ENCODE results near the gene MINDY3.

MINDY3 gene

GRCh38 chr10:15742102-15742501 is 118.2 kb downstream of the MINDY3 start:
- Histone ChIP-seq H3K27me3 (ENCODE audit: control insufficient read depth, insufficient read depth, low read length) (no peaks in the 10 kb centered on the region), H3K36me3 (ENCODE audit: control insufficient read depth, insufficient read depth, low read length) (no peaks in the 10 kb centered on the region), H3K9ac (ENCODE audit: low read depth, low read length) (no peak overlapping the region), H3K4me3 (ENCODE audit: low read depth, low read length) (no peak overlapping the region), H3K9me3 (ENCODE audit: control insufficient read depth, insufficient read depth, low read length) (no peaks in the 10 kb centered on the region), H3K4me1 (ENCODE audit: control insufficient read depth, insufficient read depth, low read length) (peaks cover 2% of the 10 kb centered on the region)

- Histone ChIP-seq H3K9me3 (ENCODE audit: control insufficient read depth, insufficient read depth, low read length) (no peaks in the 10 kb centered on the region), H3K9ac (ENCODE audit: low read depth, low read length) (no peak overlapping the region), H3K4me1 (ENCODE audit: control insufficient read depth, insufficient read depth, low read length) (peaks cover 2% of the 10 kb centered on the region), H3K4me3 (ENCODE audit: low read depth, low read length) (no peak overlapping the region), H3K36me3 (ENCODE audit: control insufficient read depth, insufficient read depth, low read length) (no peaks in the 10 kb centered on the region), H3K27me3 (ENCODE audit: control insufficient read depth, insufficient read depth, low read length) (no peaks in the 10 kb centered on the region)
Measured at GRCh38 chr10:15741581-15741980, 118.7 kb downstream of the MINDY3 start.

GRCh38 chr10:15740261-15740660 is 120.0 kb downstream of the MINDY3 start:
- Histone ChIP-seq H3K9ac (ENCODE audit: low read depth, low read length) (no peak overlapping the region), H3K4me3 (ENCODE audit: low read depth, low read length) (no peak overlapping the region), H3K9me3 (ENCODE audit: control insufficient read depth, insufficient read depth, low read length) (no peaks in the 10 kb centered on the region), H3K27me3 (ENCODE audit: control insufficient read depth, insufficient read depth, low read length) (no peaks in the 10 kb centered on the region), H3K4me1 (ENCODE audit: control insufficient read depth, insufficient read depth, low read length) (peaks cover 2% of the 10 kb centered on the region), H3K36me3 (ENCODE audit: control insufficient read depth, insufficient read depth, low read length) (no peaks in the 10 kb centered on the region)

GRCh38 chr10:15739254-15739970 is 120.9 kb downstream of the MINDY3 start:
- H3K36me3 ChIP-seq (ENCODE audit: control insufficient read depth, insufficient read depth, low read length), result no peaks in the 10 kb centered on the region
- H3K4me3 ChIP-seq (ENCODE audit: low read depth, low read length), result no peak overlapping the region
- no peaks in the 10 kb centered on the region for H3K9me3 ChIP-seq (ENCODE audit: control insufficient read depth, insufficient read depth, low read length)
- H3K4me1 ChIP-seq (ENCODE audit: control insufficient read depth, insufficient read depth, low read length), result peaks cover 2% of the 10 kb centered on the region
- no peaks in the 10 kb centered on the region for H3K27me3 ChIP-seq (ENCODE audit: control insufficient read depth, insufficient read depth, low read length)
- H3K9ac ChIP-seq (ENCODE audit: low read depth, low read length), result no peak overlapping the region

- no peaks in the 10 kb centered on the region for H3K9me3 ChIP-seq (ENCODE audit: control insufficient read depth, insufficient read depth, low read length)
- no peak overlapping the region for H3K4me3 ChIP-seq (ENCODE audit: low read depth, low read length)
- no peak overlapping the region for H3K9ac ChIP-seq (ENCODE audit: low read depth, low read length)
- H3K36me3 ChIP-seq (ENCODE audit: control insufficient read depth, insufficient read depth, low read length), result no peaks in the 10 kb centered on the region
- H3K27me3 ChIP-seq (ENCODE audit: control insufficient read depth, insufficient read depth, low read length), result no peaks in the 10 kb centered on the region
- peaks cover 2% of the 10 kb centered on the region for H3K4me1 ChIP-seq (ENCODE audit: control insufficient read depth, insufficient read depth, low read length)
Measured at GRCh38 chr10:15738270-15738925, 121.9 kb downstream of the MINDY3 start.

- H3K9me3 ChIP-seq (ENCODE audit: control insufficient read depth, insufficient read depth, low read length), result no peaks in the 10 kb centered on the region
Measured at GRCh38 chr10:15737656-15738055, 122.7 kb downstream of the MINDY3 start.

GRCh38 chr10:15735763-15736162 is 124.5 kb downstream of the MINDY3 start:
- no peaks in the 10 kb centered on the region for H3K27me3 ChIP-seq (ENCODE audit: control insufficient read depth, insufficient read depth, low read length)
- H3K4me1 ChIP-seq (ENCODE audit: control insufficient read depth, insufficient read depth, low read length), result peaks cover 2% of the 10 kb centered on the region
- H3K36me3 ChIP-seq (ENCODE audit: control insufficient read depth, insufficient read depth, low read length), result no peaks in the 10 kb centered on the region
- no peak overlapping the region for H3K9ac ChIP-seq (ENCODE audit: low read depth, low read length)
- no peaks in the 10 kb centered on the region for H3K9me3 ChIP-seq (ENCODE audit: control insufficient read depth, insufficient read depth, low read length)
- no peak overlapping the region for H3K4me3 ChIP-seq (ENCODE audit: low read depth, low read length)

More at GRCh38 chr10:15737656-15738055, 122.7 kb downstream of the MINDY3 start:
- no peaks in the 10 kb centered on the region for H3K27me3 ChIP-seq (ENCODE audit: control insufficient read depth, insufficient read depth, low read length)
- peaks cover 2% of the 10 kb centered on the region for H3K4me1 ChIP-seq (ENCODE audit: control insufficient read depth, insufficient read depth, low read length)
- no peak overlapping the region for H3K9ac ChIP-seq (ENCODE audit: low read depth, low read length)
- H3K4me3 ChIP-seq (ENCODE audit: low read depth, low read length), result no peak overlapping the region
- H3K36me3 ChIP-seq (ENCODE audit: control insufficient read depth, insufficient read depth, low read length), result no peaks in the 10 kb centered on the region

- Histone ChIP-seq H3K27me3 (ENCODE audit: control insufficient read depth, insufficient read depth, low read length) (no peaks in the 10 kb centered on the region), H3K36me3 (ENCODE audit: control insufficient read depth, insufficient read depth, low read length) (no peaks in the 10 kb centered on the region), H3K9me3 (ENCODE audit: control insufficient read depth, insufficient read depth, low read length) (no peaks in the 10 kb centered on the region), H3K4me3 (ENCODE audit: low read depth, low read length) (no peak overlapping the region), H3K9ac (ENCODE audit: low read depth, low read length) (no peak overlapping the region), H3K4me1 (ENCODE audit: control insufficient read depth, insufficient read depth, low read length) (no peaks in the 10 kb centered on the region)
Measured at GRCh38 chr10:15730341-15730740, 130.0 kb downstream of the MINDY3 start.

GRCh38 chr10:15729890-15730289 is 130.4 kb downstream of the MINDY3 start:
- no peak overlapping the region for H3K9ac ChIP-seq (ENCODE audit: low read depth, low read length)
- no peaks in the 10 kb centered on the region for H3K9me3 ChIP-seq (ENCODE audit: control insufficient read depth, insufficient read depth, low read length)
- H3K4me3 ChIP-seq (ENCODE audit: low read depth, low read length), result no peak overlapping the region
- no peaks in the 10 kb centered on the region for H3K4me1 ChIP-seq (ENCODE audit: control insufficient read depth, insufficient read depth, low read length)
- H3K27me3 ChIP-seq (ENCODE audit: control insufficient read depth, insufficient read depth, low read length), result no peaks in the 10 kb centered on the region
- no peaks in the 10 kb centered on the region for H3K36me3 ChIP-seq (ENCODE audit: control insufficient read depth, insufficient read depth, low read length)
